ENCODE results near the gene USPL1. TPM values are rescaled to one million over a fixed set of nuclear protein-coding genes. Genes with fewer than 3 reads are reported as not detected.
A peak's percentile ranks its signal among the peaks of the same experiment; 100 is the strongest.

The USPL1 gene
- total RNA-seq, 1 donor from 2014 or later = 33.1 TPM

GRCh38 chr13:30607908-30608307 is 9.8 kb upstream of the USPL1 start:
- no peak for TF ChIP-seq CTCF (IDR thresholded peaks at IDR 0.05; ENCODE audit: insufficient read depth, low read length, poor library complexity, severe bottlenecking)
- no peaks in the 10 kb centered on the region for H3K27me3 ChIP-seq (ENCODE audit: control insufficient read depth, insufficient read depth, low read length)
- no peak for DNase-seq (ENCODE audit: low read depth)
- H3K36me3 ChIP-seq (ENCODE audit: control insufficient read depth, insufficient read depth, low read length) = no peaks in the 10 kb centered on the region
- no peak overlapping the region for H3K4me3 ChIP-seq (ENCODE audit: low read depth, low read length)

GRCh38 chr13:30608364-30608763 is 9.4 kb upstream of the USPL1 start:
- Histone ChIP-seq H3K36me3 (ENCODE audit: control insufficient read depth, insufficient read depth, low read length) (no peaks in the 10 kb centered on the region), H3K27me3 (ENCODE audit: control insufficient read depth, insufficient read depth, low read length) (no peaks in the 10 kb centered on the region), H3K4me3 (ENCODE audit: low read depth, low read length) (no peak overlapping the region)
- TF ChIP-seq CTCF (IDR thresholded peaks at IDR 0.05; ENCODE audit: insufficient read depth, low read length, poor library complexity, severe bottlenecking) = no peak
- DNase-seq (ENCODE audit: low read depth) = no peak

GRCh38 chr13:30610311-30610710 is 7.4 kb upstream of the USPL1 start:
- TF ChIP-seq CTCF (IDR thresholded peaks at IDR 0.05; ENCODE audit: insufficient read depth, low read length, poor library complexity, severe bottlenecking) = no peak
- H3K4me3 ChIP-seq (ENCODE audit: low read depth, low read length) = no peak overlapping the region
- H3K36me3 ChIP-seq (ENCODE audit: control insufficient read depth, insufficient read depth, low read length) = no peaks in the 10 kb centered on the region
- no peaks in the 10 kb centered on the region for H3K27me3 ChIP-seq (ENCODE audit: control insufficient read depth, insufficient read depth, low read length)
- no peak for DNase-seq (ENCODE audit: low read depth)

GRCh38 chr13:30615481-30615865 is 2.2 kb upstream of the USPL1 start:
- no peaks in the 10 kb centered on the region for H3K27me3 ChIP-seq (ENCODE audit: control insufficient read depth, insufficient read depth, low read length)
- no peak for DNase-seq (ENCODE audit: low read depth)

GRCh38 chr13:30615866-30616541 is 1.7 kb upstream of the USPL1 start:
- DNase-seq (ENCODE audit: low read depth) = no peak
- Histone ChIP-seq H3K36me3 (ENCODE audit: control insufficient read depth, insufficient read depth, low read length) (no peaks in the 10 kb centered on the region), H3K27me3 (ENCODE audit: control insufficient read depth, insufficient read depth, low read length) (no peaks in the 10 kb centered on the region), H3K4me3 (ENCODE audit: low read depth, low read length) (peak overlapping the region; percentile 90)
- TF ChIP-seq CTCF (IDR thresholded peaks at IDR 0.05; ENCODE audit: insufficient read depth, low read length, poor library complexity, severe bottlenecking) = no peak

More at GRCh38 chr13:30615481-30615865, 2.2 kb upstream of the USPL1 start:
- no peaks in the 10 kb centered on the region for H3K36me3 ChIP-seq (ENCODE audit: control insufficient read depth, insufficient read depth, low read length)
- peak overlapping the region; percentile 90 for H3K4me3 ChIP-seq (ENCODE audit: low read depth, low read length)
- TF ChIP-seq CTCF (IDR thresholded peaks at IDR 0.05; ENCODE audit: insufficient read depth, low read length, poor library complexity, severe bottlenecking) = no peak

- DNase-seq (ENCODE audit: low read depth) = peak; percentile 74
- no peak for TF ChIP-seq CTCF (IDR thresholded peaks at IDR 0.05; ENCODE audit: insufficient read depth, low read length, poor library complexity, severe bottlenecking)
These were observed 799 bp upstream of the USPL1 start for GRCh38 chr13:30616927-30617314.

More at GRCh38 chr13:30616927-30617314, 799 bp upstream of the USPL1 start:
- Histone ChIP-seq H3K36me3 (ENCODE audit: control insufficient read depth, insufficient read depth, low read length) (no peaks in the 10 kb centered on the region), H3K4me3 (ENCODE audit: low read depth, low read length) (peak overlapping the region; percentile 90), H3K27me3 (ENCODE audit: control insufficient read depth, insufficient read depth, low read length) (no peaks in the 10 kb centered on the region)

All from kidney epithelial cell (primary cell).